OCI-LY1 (cell line): Measurements from ENCODE around the gene PIP4K2C.

ENCODE experiments used
- H2AFZ ChIP-seq: fragments of 200-600 bp; sonication (generic), shearing (Covaris generic); 2 replicates; pipeline ENCODE4 v1.6.0; 2014; ENCODE audit warnings: antibody characterized with exemption, mild to moderate bottlenecking, low read length
- H3F3A ChIP-seq: fragments of 200-600 bp; sonication (generic), shearing (Covaris generic); 2 replicates; pipeline ENCODE4 v1.6.0; 2014; ENCODE audit warnings: mild to moderate bottlenecking, antibody characterized with exemption, low read length, moderate library complexity; ENCODE audit not compliant: insufficient read depth
- H3K27ac ChIP-seq: fragments of 200-600 bp; sonication (generic); 2 replicates; pipeline ENCODE4 v1.5.1; 2014; ENCODE audit warnings: low read length, mixed run types, mild to moderate bottlenecking, low read depth; ENCODE audit not compliant: poor library complexity, severe bottlenecking
- H3K27me3 ChIP-seq: fragments of 200-600 bp; sonication (generic); 2 replicates; pipeline ENCODE4 v1.6.0; 2014; ENCODE audit warnings: antibody characterized with exemption, mild to moderate bottlenecking, low read length, moderate library complexity; ENCODE audit not compliant: insufficient read depth
- H3K36me3 ChIP-seq: fragments of 200-600 bp; sonication (generic); 2 replicates; pipeline ENCODE4 v1.6.1; 2014; ENCODE audit warnings: mild to moderate bottlenecking, antibody characterized with exemption, low read length, moderate library complexity, mixed read lengths; ENCODE audit not compliant: insufficient read depth
- H3K4me1 ChIP-seq: fragments of 200-600 bp; sonication (generic); 2 replicates; pipeline ENCODE4 v1.5.1; 2014; ENCODE audit warnings: mild to moderate bottlenecking, low read length, moderate library complexity; ENCODE audit not compliant: insufficient read depth, severe bottlenecking
- H3K4me2 ChIP-seq: fragments of 200-600 bp; sonication (generic), shearing (Covaris generic); 2 replicates; pipeline ENCODE4 v1.6.1; 2014; ENCODE audit warnings: low read length
- H3K4me3 ChIP-seq: fragments of 200-600 bp; sonication (generic); 2 replicates; pipeline ENCODE4 v1.5.1; 2014; ENCODE audit warnings: low read length, low read depth, mild to moderate bottlenecking, mixed read lengths; ENCODE audit not compliant: poor library complexity, severe bottlenecking
- H3K79me2 ChIP-seq: fragments of 200-600 bp; shearing (Covaris generic); 2 replicates; pipeline ENCODE4 v1.6.1; 2016; ENCODE audit warnings: mixed run types, low read length, mixed read lengths; ENCODE audit not compliant: insufficient read depth
- H3K9ac ChIP-seq: fragments of 200-600 bp; sonication (generic), shearing (Covaris generic); 2 replicates; pipeline ENCODE4 v1.6.1; 2014; ENCODE audit warnings: mild to moderate bottlenecking, low read length, mixed read lengths
- H3K9me2 ChIP-seq: fragments of 200-600 bp; sonication (generic), shearing (Covaris generic); 2 replicates; pipeline ENCODE4 v1.6.1; 2014; ENCODE audit warnings: low read depth, mild to moderate bottlenecking, low read length, mixed read lengths
- H3K9me3 ChIP-seq: fragments of 200-600 bp; shearing (Covaris generic); 2 replicates; pipeline ENCODE4 v1.6.1; 2014; ENCODE audit warnings: low read length, mixed read lengths
- H4K20me1 ChIP-seq: fragments of 200-600 bp; sonication (generic), shearing (Covaris generic); 2 replicates; pipeline ENCODE4 v1.6.0; 2016; ENCODE audit warnings: mild to moderate bottlenecking, low read length; ENCODE audit not compliant: insufficient read depth
- CTCF ChIP-seq: fragments of 200-600 bp; sonication (generic), shearing (Covaris generic); IDR thresholded peaks from 2 replicates; pipeline ENCODE4 v1.5.1; 2017; ENCODE audit warnings: mild to moderate bottlenecking, antibody characterized with exemption, low read length, moderate library complexity, mixed read lengths
- EZH2 ChIP-seq: fragments of 200-600 bp; sonication (generic), shearing (Covaris generic); IDR thresholded peaks from 2 replicates; pipeline ENCODE4 v1.8.0; 2017; ENCODE audit warnings: borderline replicate concordance, mixed run types, mild to moderate bottlenecking, antibody characterized with exemption, low read length, moderate library complexity, mixed read lengths

The PIP4K2C gene

GRCh38 chr12:57607958-57608663, 17.1 kb downstream of the PIP4K2C start:
- Histone ChIP-seq H3K4me2 (no peak overlapping the region), H3K9me2 (no peaks in the 10 kb centered on the region), H3K4me1 (peaks cover 19% of the 10 kb centered on the region), H3F3A (no peaks in the 10 kb centered on the region), H2AFZ (no peak overlapping the region), H3K27ac (no peak overlapping the region), H3K4me3 (no peak overlapping the region), H3K9me3 (no peaks in the 10 kb centered on the region), H4K20me1 (no peaks in the 10 kb centered on the region), H3K27me3 (no peaks in the 10 kb centered on the region), H3K79me2 (no peaks in the 10 kb centered on the region), H3K36me3 (no peaks in the 10 kb centered on the region), H3K9ac (no peak overlapping the region)
- no peak for TF ChIP-seq CTCF
- TF ChIP-seq EZH2: no peak

GRCh38 chr12:57609101-57609780, 18.2 kb downstream of the PIP4K2C start:
- TF ChIP-seq CTCF (no peak), EZH2 (no peak)
- no peak overlapping the region for H3K9ac ChIP-seq
- peaks cover 23% of the 10 kb centered on the region for H3K4me1 ChIP-seq
- no peak overlapping the region for H3K4me3 ChIP-seq
- H3K36me3 ChIP-seq: no peaks in the 10 kb centered on the region
- no peak overlapping the region for H3K4me2 ChIP-seq
- H3K27me3 ChIP-seq: no peaks in the 10 kb centered on the region; the same call in 1 of the 2 replicates
- no peak overlapping the region for H2AFZ ChIP-seq
- H3K9me2 ChIP-seq: no peaks in the 10 kb centered on the region
- H3K79me2 ChIP-seq: no peaks in the 10 kb centered on the region
- H3K9me3 ChIP-seq: no peaks in the 10 kb centered on the region
- no peak overlapping the region for H3K27ac ChIP-seq
- no peaks in the 10 kb centered on the region for H3F3A ChIP-seq
- H4K20me1 ChIP-seq: no peaks in the 10 kb centered on the region

DNA sequence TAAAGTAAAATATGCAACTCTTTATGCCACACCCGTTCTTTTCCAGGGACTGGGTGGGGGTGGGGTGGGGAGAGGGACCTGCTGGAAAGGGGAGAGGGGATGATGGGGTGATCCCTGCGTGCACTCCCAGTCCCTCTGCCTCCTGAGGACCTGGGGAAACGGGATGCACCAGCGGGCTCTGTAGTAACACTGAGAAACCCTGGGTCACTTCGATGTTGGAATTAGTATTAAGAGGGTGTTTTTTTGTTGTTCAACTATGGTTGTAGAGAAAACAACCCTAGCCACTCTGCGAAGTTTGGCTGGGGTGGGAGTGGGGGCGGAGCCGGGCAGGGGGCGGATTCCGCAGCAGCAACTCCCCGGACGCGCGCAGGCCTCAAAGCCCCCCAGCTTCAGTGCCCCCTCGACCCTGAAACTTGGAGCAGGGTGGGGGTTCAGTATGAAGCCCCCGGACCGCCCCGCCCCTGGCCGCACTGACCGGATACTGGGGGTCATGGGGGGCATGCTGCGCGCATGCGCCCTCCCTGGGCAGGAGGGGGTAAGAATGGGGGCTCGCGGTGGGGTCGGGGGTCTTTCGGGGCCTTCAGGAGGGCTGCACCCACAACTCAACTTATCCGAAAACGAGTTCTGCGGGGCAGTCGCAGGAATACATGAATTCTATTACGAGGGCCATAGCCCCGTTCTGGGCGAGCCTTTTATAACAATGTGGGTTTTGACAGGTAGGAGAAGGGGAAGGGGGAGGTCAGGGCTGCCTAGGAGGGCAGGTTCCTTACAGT, 19.0 kb downstream of the PIP4K2C start:
- Histone ChIP-seq H3K9ac (no peak overlapping the region), H3K79me2 (no peaks in the 10 kb centered on the region), H3K9me2 (no peaks in the 10 kb centered on the region), H3K27me3 (peaks cover 4% of the 10 kb centered on the region; the same call in 1 of the 2 replicates), H3K27ac (no peak overlapping the region), H3K4me2 (no peak overlapping the region), H3K4me3 (no peak overlapping the region), H3K9me3 (no peaks in the 10 kb centered on the region), H2AFZ (no peak overlapping the region), H3K4me1 (peaks cover 19% of the 10 kb centered on the region), H4K20me1 (no peaks in the 10 kb centered on the region), H3K36me3 (no peaks in the 10 kb centered on the region), H3F3A (no peaks in the 10 kb centered on the region)
- TF ChIP-seq EZH2: no peak
- no peak for TF ChIP-seq CTCF
